T-helper 1 cell (primary cell): ENCODE results near the gene NLGN3.

Experiments
- DNase-seq, 5 donors: peaks; one replicate each; pipeline ENCODE4 v3.0.0-alpha.2; 2012 to 2020
- total RNA-seq, 4 donors: gene quantifications; one replicate each; lab custom pipeline; 2026; lab: John Stamatoyannopoulos, UW

NLGN3 gene
- 3.6 to 7.6 (median 4.6) reads per million in 4 donors for total RNA-seq

DNA sequence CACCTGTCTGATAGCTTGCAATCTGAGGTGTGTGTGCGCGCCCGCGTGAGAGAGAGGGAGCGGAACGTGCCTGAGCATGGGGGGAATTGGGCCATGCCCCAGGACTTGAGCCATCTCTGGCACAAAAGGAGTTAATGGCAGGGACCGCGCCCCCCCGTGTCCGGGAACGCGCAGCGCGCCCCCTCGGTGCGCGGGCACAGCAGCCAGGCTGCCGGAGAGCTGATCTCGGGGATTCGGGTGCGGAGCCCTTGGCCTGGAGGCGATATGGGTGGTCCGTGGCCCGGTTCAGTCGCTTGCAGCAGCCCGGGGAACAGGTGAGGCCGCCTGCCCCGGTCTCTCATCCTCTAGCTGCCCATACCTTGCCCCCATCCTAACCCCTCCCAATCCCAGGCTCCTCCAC lies at the start of gene NLGN3:
TSS of gene NLGN3 (plus strand) at position 191 of the 400 bp plus-strand sequence. CDS start 2,909 bp downstream, outside the sequence.
- DNase-seq = no peak

DNA sequence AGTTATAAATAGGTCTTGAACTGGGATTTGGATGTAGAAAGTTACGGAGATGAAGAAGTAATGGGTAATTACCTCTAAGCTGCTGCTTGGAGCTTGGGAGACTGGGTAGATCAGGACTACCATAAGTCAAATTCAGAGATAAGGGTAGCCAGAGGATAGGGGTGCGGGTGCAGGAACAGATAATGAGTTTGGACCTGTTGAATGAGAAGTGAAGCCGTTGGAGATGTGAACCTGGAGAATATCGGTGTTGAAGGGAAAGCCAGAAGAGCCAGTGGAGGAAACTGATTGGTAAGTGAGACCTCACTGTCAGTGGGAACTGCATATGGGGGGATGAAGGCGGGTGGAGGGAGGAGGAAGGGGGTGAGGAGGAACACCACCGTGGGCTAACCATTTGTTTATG lies 49.6 kb upstream of the NLGN3 start:
- no peak for DNase-seq

DNA sequence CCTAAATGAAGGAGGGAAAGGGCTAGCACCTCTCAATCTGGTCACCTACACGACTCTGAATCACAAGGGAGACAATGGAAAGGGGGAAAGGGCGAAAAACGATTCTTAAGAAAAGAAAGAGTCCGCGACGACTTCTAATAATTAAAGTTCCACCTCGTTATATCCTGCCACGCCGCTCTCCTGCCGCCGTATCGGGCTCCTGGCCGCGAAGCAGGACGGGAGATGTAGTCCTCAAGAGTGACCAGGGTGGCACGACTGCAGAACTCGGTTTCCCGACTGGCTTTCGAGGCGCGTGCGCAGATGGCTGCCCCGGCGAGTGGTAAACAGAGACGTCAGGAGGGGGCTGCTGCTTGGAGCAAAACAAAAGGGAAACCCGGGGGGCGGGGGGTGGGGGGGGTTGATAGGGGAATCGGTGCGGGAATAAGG lies 49.1 kb upstream of the NLGN3 start, which contains the start of gene FOXO4:
TSS of gene FOXO4 (plus strand) at position 297 of the 426 bp plus-strand sequence. CDS start 678 bp downstream, outside the sequence.
- DNase-seq = peak; percentile 75 to 87 (median 83)

DNA sequence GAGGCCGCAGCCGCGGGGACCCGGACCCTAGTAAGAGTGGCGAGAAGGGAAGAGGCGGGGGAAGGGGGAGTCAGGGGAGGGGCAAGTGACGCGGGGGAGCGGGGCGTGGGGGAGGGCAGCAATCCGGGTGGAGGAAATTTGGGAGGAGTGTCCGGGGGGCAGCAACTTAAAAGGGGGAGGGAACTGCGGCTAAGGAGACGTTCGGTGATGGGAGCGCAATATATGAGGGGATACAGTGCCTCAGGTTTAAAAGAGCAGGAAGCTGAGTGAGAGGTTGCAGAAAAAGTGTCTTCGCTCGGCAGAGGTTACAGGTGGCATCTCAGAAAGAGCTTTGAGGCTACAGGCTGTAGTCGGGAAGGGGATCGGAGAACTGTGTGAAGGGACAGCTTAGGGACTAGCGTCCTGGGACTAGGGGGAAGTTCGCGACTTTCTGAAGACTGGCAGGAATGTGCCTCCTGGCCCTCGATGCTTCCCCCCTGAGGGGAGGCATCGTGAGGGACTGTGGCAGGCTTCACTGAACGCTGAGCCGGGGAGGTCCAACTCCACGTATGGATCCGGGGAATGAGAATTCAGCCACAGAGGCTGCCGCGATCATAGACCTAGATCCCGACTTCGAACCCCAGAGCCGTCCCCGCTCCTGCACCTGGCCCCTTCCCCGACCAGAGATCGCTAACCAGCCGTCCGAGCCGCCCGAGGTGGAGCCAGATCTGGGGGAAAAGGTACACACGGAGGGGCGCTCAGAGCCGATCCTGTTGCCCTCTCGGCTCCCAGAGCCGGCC lies 48.5 kb upstream of the NLGN3 start:
- peak in 1 of 5 donors; percentile 57 for DNase-seq

DNA sequence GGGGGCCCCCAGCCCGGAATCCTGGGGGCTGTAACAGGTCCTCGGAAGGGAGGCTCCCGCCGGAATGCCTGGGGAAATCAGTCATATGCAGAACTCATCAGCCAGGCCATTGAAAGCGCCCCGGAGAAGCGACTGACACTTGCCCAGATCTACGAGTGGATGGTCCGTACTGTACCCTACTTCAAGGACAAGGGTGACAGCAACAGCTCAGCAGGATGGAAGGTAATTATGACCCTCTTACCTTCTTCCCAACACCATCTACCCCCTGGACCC lies 47.9 kb upstream of the NLGN3 start:
- no peak for DNase-seq

- peak; percentile 56 to 76 (median 71) for DNase-seq
Measured at GRCh38 chrX:71098302-71098701, 46.3 kb upstream of the NLGN3 start.

GRCh38 chrX:71098951-71099506 lies 45.6 kb upstream of the NLGN3 start:
- DNase-seq = no peak

DNA sequence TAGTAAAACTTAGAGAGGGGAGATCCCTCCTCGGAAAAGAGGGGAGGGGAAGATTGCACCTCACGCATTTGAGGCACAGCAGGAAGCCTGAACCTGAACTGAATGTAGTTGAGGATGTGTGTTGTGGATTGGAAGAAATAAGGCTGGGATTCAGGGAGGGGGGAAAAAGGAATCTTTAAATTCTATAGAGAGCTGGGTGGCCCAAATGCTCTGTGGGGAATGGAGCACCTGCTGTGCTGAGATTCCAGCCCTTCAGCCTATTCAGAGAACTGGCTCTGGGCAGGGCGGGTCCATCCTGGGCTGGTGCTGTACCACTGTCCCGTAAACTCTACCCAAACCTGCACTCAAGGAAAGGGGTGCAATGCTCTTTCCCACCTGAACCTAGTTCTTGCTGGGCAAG lies 44.9 kb upstream of the NLGN3 start:
- no peak for DNase-seq

DNA sequence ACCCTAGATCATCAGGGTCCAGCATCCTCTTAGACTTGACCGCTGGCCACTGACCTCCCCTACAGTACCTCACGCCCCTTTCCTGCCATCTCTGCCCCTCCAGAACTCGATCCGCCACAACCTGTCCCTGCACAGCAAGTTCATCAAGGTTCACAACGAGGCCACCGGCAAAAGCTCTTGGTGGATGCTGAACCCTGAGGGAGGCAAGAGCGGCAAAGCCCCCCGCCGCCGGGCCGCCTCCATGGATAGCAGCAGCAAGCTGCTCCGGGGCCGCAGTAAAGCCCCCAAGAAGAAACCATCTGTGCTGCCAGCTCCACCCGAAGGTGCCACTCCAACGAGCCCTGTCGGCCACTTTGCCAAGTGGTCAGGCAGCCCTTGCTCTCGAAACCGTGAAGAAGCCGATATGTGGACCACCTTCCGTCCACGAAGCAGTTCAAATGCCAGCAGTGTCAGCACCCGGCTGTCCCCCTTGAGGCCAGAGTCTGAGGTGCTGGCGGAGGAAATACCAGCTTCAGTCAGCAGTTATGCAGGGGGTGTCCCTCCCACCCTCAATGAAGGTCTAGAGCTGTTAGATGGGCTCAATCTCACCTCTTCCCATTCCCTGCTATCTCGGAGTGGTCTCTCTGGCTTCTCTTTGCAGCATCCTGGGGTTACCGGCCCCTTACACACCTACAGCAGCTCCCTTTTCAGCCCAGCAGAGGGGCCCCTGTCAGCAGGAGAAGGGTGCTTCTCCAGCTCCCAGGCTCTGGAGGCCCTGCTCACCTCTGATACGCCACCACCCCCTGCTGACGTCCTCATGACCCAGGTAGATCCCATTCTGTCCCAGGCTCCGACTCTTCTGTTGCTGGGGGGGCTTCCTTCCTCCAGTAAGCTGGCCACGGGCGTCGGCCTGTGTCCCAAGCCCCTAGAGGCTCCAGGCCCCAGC lies 43.8 kb upstream of the NLGN3 start:
- no peak for DNase-seq

- DNase-seq = no peak
Measured at GRCh38 chrX:71102292-71102691, 42.3 kb upstream of the NLGN3 start.

DNA sequence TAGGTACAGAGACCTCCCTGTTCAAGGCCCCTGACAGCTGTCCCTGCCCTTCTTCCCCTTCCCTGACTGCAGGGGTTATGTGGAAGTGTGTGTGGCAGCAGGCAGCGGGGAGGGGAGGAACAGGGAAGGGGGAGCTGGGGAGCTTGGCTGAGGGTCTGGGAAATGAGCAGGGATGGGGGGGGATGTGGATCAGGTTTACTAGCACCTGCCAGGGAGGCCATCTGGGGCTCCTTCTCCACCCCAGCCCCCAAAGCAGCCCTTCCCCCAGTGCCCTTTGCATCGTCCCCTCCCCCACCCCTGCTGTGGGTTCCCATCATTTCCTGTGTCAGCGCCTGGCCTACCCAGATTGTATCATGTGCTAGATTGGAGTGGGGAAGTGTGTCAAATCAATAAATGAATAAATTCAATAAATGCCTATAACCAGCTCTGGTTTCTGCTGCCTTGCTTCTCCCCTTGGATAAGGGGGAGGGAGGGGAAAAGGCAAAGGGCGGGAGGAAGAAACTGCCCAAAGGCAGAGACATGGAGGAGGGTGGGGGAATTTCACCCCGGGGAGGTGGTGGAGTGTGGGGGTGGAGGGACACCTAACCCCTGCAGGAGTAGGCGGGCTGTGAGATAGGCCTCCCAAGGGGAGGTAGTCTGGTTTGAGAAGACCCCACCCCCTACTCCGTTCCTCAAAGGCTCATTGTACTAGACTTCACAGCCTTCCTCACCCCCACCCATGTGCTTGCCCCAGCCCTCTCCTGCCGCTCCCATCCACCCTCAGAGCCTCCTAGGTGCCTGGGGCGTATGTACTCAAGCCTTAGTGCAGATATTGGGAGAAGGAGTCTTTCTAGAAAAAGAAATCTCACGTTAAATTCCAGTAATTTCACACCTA lies 41.3 kb upstream of the NLGN3 start:
- DNase-seq = peak in 4 of 5 donors; percentile 30 to 60 (median 44)

GRCh38 chrX:71105628-71106027 lies 39.0 kb upstream of the NLGN3 start:
- DNase-seq = peak in 1 of 5 donors; percentile 32

DNA sequence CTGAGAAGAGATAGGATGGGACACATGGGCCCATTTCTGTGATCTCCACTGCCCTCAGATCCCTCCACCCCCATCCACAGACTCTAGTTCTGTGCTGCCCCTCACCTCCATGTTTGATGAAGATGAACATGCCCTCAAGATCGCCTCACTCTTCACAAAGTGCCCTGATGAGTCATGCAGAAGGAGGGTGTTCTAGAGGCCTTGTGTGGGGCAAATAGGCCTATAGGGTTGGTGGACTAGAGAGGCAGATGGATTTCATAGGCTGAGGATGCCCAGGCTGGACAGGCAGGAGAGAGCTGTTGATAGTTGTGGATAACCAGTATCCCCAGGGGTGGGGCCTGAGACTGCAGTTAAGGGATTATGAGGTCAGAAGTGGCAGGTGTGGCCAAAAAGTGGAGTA lies 38.2 kb upstream of the NLGN3 start, which contains the start of gene CXorf65:
TSS of gene CXorf65 (minus strand) at position 314 of the 400 bp plus-strand sequence. CDS start at position 130, 184 bp downstream.
- peak in 1 of 5 donors; percentile 62 for DNase-seq

DNA sequence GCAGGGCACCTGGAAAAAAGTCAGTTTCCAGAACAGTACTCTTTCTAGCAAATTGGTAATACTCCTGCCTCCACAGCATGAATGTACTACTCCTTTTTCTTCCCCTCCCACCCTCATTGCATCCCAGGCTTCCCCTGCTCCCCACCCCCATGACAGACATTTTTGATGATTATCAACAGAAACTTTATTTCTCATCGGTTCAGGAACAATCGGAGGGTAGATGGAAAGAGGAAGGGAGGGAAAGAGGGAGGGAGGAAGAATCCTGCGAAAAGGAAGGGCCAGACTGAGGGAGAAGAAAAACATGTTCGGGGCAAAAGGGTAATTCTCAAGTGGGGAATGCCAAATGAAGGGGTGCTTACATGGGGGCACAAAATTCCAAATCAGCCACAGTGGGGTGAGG lies 37.4 kb upstream of the NLGN3 start:
- DNase-seq = no peak

- peak in 1 of 5 donors; percentile 77 for DNase-seq
Measured at GRCh38 chrX:71107762-71108360, 36.8 kb upstream of the NLGN3 start.

GRCh38 chrX:71109051-71109450 lies 35.6 kb upstream of the NLGN3 start:
- peak in 1 of 5 donors; percentile 32 for DNase-seq

DNA sequence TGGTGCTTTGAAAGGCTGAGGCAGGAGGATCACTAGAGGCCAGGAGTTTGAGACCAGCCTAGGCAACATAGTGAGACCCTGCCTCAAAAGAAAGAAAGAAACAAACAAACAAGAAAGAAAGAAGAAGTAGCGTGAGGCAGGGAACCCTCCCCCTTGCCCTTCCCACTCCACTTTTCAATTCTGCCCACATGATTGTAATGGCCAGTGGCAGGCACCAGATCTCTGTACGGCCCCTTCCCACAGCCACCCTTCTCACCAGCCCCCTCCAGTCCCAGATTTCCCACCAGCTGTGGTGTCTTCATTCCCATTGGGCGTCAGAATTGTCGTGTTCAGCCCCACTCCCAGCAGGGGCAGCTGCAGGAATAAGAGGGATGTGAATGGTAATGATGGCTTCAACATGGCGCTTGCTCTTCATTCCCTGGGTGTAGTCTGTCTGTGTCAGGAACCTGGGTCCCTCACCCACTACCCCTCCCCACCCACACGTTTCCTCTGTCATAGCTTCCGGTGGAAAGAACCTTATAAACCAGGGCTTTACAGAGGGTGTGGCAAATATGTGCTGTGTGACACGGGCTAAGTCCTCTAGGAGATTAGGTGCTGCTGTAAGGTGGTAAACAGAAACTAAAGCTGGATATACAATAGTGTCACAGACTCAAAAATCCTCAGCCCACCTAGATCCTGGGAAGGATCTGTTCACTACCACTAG lies 33.3 kb upstream of the NLGN3 start, which contains the start of gene IL2RG:
TSS of gene IL2RG (minus strand) at position 437 of the 703 bp plus-strand sequence. CDS start at position 399, 38 bp downstream.
- DNase-seq = peak; percentile 57 to 94 (median 76)

DNA sequence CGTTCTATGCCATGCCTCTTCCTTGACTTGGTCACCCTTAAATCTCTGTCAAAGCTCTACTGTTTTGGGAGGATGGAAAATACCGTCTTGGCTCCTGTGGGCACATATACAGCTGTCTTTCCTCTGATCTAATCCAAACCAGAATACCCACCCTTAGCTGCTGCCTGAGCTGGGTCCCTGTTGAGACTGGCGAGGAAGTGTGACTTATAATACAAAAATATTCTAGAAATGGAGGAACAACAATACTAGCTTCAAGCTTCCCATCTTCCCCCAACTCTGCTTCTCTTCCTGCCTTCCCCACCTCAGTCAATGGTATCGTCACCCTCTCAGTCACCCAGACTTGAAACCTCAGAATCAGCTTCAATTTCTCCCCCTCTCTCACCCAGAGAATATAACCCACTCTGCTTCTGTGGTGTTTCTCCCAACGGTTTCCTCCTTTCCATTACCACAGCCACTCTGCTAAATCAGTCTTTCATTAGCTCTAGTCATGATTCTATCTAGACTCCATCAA lies 32.7 kb upstream of the NLGN3 start:
- peak in 1 of 5 donors; percentile 59 for DNase-seq

- no peak for DNase-seq
Measured at GRCh38 chrX:71117358-71117757, 27.3 kb upstream of the NLGN3 start.
